Fibroblast of lung (primary cell): ENCODE data around the gene NAP1L1. TPM values are rescaled to one million over a fixed set of nuclear protein-coding genes. Genes with fewer than 3 reads are reported as not detected.

Experiments
- DNase-seq, 2 donors: peaks; one replicate each; pipeline versions ENCODE4 v3.0.0 to v3.0.0-alpha.2; 2010; ENCODE audit warnings: low read depth in 2 of 2
- H2AFZ ChIP-seq: 2 replicates; pipeline ENCODE4 v1.5.1; 2012; ENCODE audit warnings: low read length, control low read depth, inconsistent platforms
- H3K27ac ChIP-seq: 2 replicates; pipeline ENCODE4 v1.5.1; 2011; ENCODE audit warnings: low read length, control low read depth; ENCODE audit not compliant: insufficient read depth
- H3K27me3 ChIP-seq: 2 replicates; pipeline ENCODE4 v1.5.1; 2011; ENCODE audit warnings: mild to moderate bottlenecking, low read length; ENCODE audit not compliant: control insufficient read depth, insufficient read depth
- H3K36me3 ChIP-seq: 2 replicates; pipeline ENCODE4 v1.5.1; 2011; ENCODE audit warnings: low read length; ENCODE audit not compliant: control insufficient read depth, insufficient read depth
- H3K4me1 ChIP-seq: 2 replicates; pipeline ENCODE4 v1.5.1; 2011; ENCODE audit warnings: low read length; ENCODE audit not compliant: control insufficient read depth, insufficient read depth; ENCODE audit errors: extremely low read depth
- H3K4me2 ChIP-seq: 2 replicates; pipeline ENCODE4 v1.5.1; 2011; ENCODE audit warnings: low read length, control low read depth; ENCODE audit not compliant: insufficient read depth; ENCODE audit errors: extremely low read depth
- H3K4me3 ChIP-seq, 4 experiments: fragments of 200-600 bp in 1 of 4; sonication (generic) in 1 of 4; replicated peaks in 1 of 4; 2 replicates each; pipeline ENCODE4 v1.5.1; 2011 to 2016; ENCODE audit warnings: low read length in 4 of 4, low read depth in 3 of 4, mild to moderate bottlenecking in 3 of 4, control low read depth in 2 of 4, inconsistent platforms in 1 of 4, mixed read lengths in 1 of 4; ENCODE audit not compliant: insufficient read depth in 1 of 4; ENCODE audit errors: control extremely low read depth in 1 of 4
- H3K79me2 ChIP-seq: 2 replicates; pipeline ENCODE4 v1.5.1; 2012; ENCODE audit warnings: mild to moderate bottlenecking, low read length, inconsistent platforms; ENCODE audit not compliant: control insufficient read depth, insufficient read depth
- H3K9ac ChIP-seq: 2 replicates; pipeline ENCODE4 v1.5.1; 2011; ENCODE audit warnings: mild to moderate bottlenecking, low read length, control low read depth; ENCODE audit not compliant: insufficient read depth
- H3K9me3 ChIP-seq: 2 replicates; pipeline ENCODE4 v1.5.1; 2012; ENCODE audit warnings: low read depth, low read length; ENCODE audit not compliant: control insufficient read depth, insufficient read depth
- H4K20me1 ChIP-seq: 2 replicates; pipeline ENCODE4 v1.5.1; 2011; ENCODE audit warnings: low read length; ENCODE audit not compliant: control insufficient read depth, insufficient read depth; ENCODE audit errors: extremely low read depth
- EZH2 ChIP-seq: IDR thresholded peaks from 2 replicates; pipeline ENCODE4 v1.5.1; 2012; ENCODE audit warnings: low read length, control low read depth, mild to moderate bottlenecking; ENCODE audit errors: missing control alignments
- polyA plus RNA-seq, 2 donors: library from polyadenylated mRNA; depleted of rRNA in 1 of 2; stranded (reverse) in 1 of 2; unstranded in 1 of 2; fragments of >200 nt; gene quantifications; 2 replicates each; pipeline ENCODE4 v1.2.1, GENCODE V29; 2011 to 2012; ENCODE audit warnings: missing spikeins in 1 of 2
- total RNA-seq: library from RNA; depleted of rRNA; stranded (reverse); fragments of >200 nt; gene quantifications from 2 replicates; pipeline ENCODE4 v1.2.1, GENCODE V29; 2014
- TF ChIP-seq, protein P1 (sequence below), 2 donors: IDR thresholded peaks in 1 of 2; conservative IDR thresholded peaks in 1 of 2; 1 replicate in 1 of 2; 2 replicates in 1 of 2; pipeline ENCODE4 v1.5.1; 2011 to 2012; ENCODE audit warnings: low read length in 2 of 2, control low read depth in 1 of 2, inconsistent platforms in 1 of 2, low read depth in 1 of 2, mild to moderate bottlenecking in 1 of 2

Gene NAP1L1
- total and polyA plus RNA-seq, 2 donors (not counting 1 experiment from before 2014, with no cell fraction given), result 275 to 695 TPM

DNA sequence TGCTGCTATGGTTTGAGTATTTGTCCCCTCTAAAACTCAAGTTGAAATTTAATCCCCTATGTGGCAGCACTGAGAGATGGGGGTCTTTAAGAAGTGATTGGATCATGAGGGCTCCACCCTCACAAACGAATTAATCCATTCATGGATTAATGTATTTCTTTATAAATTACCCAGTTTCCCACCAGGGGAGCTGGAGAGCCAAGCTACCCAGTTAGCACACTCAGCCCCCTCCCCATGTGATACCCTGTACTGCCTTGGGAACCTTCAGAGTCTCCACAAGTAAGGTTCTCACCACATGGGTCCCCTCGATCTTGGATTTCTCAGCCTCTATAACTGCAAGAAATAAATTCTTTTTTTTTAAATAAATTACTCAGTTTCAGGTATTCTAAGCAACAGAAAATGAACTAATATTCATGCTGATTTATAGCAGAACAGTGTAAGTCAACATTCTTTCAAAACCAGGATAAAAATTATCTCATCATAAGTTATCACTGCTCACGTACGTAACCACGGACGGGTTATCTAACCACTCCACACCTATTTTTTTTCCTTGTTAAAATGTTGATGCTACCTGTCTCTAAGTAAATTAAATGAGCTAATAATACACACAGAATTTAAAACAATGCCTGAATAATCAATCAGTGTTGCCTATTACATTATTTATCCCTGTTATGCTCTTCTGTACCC is 3.6 kb downstream of the NAP1L1 start:
- H4K20me1 ChIP-seq, result no peaks in the 10 kb centered on the region
- no peaks in the 10 kb centered on the region for H3K9me3 ChIP-seq
- no peaks in the 10 kb centered on the region for H3K27me3 ChIP-seq
- peaks cover 4% of the 10 kb centered on the region for H3K4me1 ChIP-seq
- DNase-seq, result peak in 1 of 2 donors; percentile 18
- no peak overlapping the region for H3K27ac ChIP-seq
- TF ChIP-seq, protein P1, sequence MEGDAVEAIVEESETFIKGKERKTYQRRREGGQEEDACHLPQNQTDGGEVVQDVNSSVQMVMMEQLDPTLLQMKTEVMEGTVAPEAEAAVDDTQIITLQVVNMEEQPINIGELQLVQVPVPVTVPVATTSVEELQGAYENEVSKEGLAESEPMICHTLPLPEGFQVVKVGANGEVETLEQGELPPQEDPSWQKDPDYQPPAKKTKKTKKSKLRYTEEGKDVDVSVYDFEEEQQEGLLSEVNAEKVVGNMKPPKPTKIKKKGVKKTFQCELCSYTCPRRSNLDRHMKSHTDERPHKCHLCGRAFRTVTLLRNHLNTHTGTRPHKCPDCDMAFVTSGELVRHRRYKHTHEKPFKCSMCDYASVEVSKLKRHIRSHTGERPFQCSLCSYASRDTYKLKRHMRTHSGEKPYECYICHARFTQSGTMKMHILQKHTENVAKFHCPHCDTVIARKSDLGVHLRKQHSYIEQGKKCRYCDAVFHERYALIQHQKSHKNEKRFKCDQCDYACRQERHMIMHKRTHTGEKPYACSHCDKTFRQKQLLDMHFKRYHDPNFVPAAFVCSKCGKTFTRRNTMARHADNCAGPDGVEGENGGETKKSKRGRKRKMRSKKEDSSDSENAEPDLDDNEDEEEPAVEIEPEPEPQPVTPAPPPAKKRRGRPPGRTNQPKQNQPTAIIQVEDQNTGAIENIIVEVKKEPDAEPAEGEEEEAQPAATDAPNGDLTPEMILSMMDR (conservative IDR thresholded peaks at IDR 0.05 in 1 of 2, IDR thresholded peaks at IDR 0.05 in 1 of 2; ENCODE audit: low read depth in 1 of 2, low read length in 2 of 2), result peak in 1 of 2 donors; percentile 36
- no peak for TF ChIP-seq EZH2
- no peak overlapping the region for H3K9ac ChIP-seq
- H3K4me3 ChIP-seq, result peak overlapping the region in 2 of 4 experiments; percentile 85 to 97
- no peak overlapping the region for H3K4me2 ChIP-seq
- peaks cover 84% of the 10 kb centered on the region for H3K79me2 ChIP-seq
- H2AFZ ChIP-seq, result no peak overlapping the region
- H3K36me3 ChIP-seq, result no peaks in the 10 kb centered on the region

DNA sequence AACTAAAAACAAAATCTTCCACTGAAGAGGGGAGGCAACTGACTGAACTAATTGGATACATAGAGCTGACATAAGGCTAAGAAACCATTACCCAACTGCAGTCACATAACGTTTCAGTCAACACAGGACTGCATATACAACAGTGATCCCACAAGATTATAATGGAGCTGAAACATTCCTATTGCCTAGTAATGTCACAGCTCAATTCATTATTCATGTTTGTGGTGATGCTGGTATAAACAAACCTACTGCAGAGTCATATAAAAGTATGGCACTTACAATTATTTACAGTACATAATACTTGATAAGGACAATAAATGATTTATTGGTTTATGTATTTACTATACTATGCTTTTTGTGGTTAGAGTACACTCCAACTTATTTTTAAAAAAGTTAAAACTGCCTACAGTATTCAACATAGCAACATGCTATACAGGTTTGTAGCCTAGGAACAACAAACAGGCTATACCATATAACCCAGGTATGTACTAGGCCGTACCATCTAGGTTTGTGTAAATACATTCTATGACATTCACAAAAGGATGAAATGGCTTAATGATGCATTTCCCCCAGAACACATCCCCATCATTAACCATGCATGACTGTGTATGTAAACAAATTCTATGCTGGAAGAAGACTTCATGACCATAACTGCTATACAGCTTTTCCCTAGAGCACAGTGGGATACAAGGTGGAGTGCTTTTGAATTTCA is 4.3 kb downstream of the NAP1L1 start:
- TF ChIP-seq, protein P1 (conservative IDR thresholded peaks at IDR 0.05 in 1 of 2, IDR thresholded peaks at IDR 0.05 in 1 of 2; ENCODE audit: low read depth in 1 of 2, low read length in 2 of 2), result no peak
- no peak for TF ChIP-seq EZH2
- H3K4me2 ChIP-seq, result no peak overlapping the region

DNA sequence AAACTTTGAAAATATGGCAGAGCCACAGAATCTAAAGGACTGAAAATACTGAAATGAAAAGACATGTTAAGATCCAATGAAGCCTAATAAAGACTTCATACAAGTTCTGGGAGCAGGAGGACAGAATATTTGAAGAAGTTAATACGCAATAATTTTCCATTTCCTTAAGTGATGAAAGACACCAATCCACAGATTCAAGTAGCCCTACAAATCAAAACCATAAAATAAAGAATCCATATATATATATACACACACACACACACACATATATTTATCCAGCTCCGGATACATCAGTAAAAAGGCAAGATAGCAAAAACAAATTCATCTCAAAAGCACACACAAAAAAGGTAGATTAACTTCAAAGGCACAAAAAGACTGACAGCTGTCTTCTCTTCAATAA is 5.7 kb downstream of the NAP1L1 start:
- no peak overlapping the region for H3K9ac ChIP-seq

More for the DNA sequence above, 4.3 kb downstream of the NAP1L1 start:
- Histone ChIP-seq H3K4me3 (no peak overlapping the region), H3K27ac (no peak overlapping the region), H3K4me1 (peaks cover 2% of the 10 kb centered on the region), H3K27me3 (no peaks in the 10 kb centered on the region), H3K36me3 (no peaks in the 10 kb centered on the region), H4K20me1 (no peaks in the 10 kb centered on the region), H3K79me2 (peaks cover 91% of the 10 kb centered on the region), H3K9ac (no peak overlapping the region), H3K9me3 (no peaks in the 10 kb centered on the region), H2AFZ (no peak overlapping the region)
- DNase-seq, result peak; percentile 58 to 81

More for the DNA sequence above, 5.7 kb downstream of the NAP1L1 start:
- H4K20me1 ChIP-seq, result no peaks in the 10 kb centered on the region
- H3K27me3 ChIP-seq, result no peaks in the 10 kb centered on the region
- H3K4me2 ChIP-seq, result no peak overlapping the region
- DNase-seq, result no peak
- no peak overlapping the region for H3K4me3 ChIP-seq
- no peak for TF ChIP-seq EZH2
- TF ChIP-seq, protein P1 (conservative IDR thresholded peaks at IDR 0.05 in 1 of 2, IDR thresholded peaks at IDR 0.05 in 1 of 2; ENCODE audit: low read depth in 1 of 2, low read length in 2 of 2), result no peak
- H2AFZ ChIP-seq, result no peak overlapping the region
- H3K79me2 ChIP-seq, result peaks cover 99% of the 10 kb centered on the region
- peaks cover 2% of the 10 kb centered on the region for H3K4me1 ChIP-seq
- no peak overlapping the region for H3K27ac ChIP-seq
- H3K36me3 ChIP-seq, result no peaks in the 10 kb centered on the region
- no peaks in the 10 kb centered on the region for H3K9me3 ChIP-seq
